DOHH2 (cell line): ENCODE measurements around the gene SLC19A1.

Experiments
- H3F3A ChIP-seq: fragments of 200-600 bp; sonication (generic), shearing (Covaris generic); 2 replicates; pipeline ENCODE4 v1.6.0; 2016; ENCODE audit warnings: antibody characterized with exemption, mild to moderate bottlenecking; ENCODE audit not compliant: control insufficient read depth, insufficient read depth
- H3K27ac ChIP-seq: fragments of 200-600 bp; sonication (generic); 2 replicates; pipeline ENCODE4 v1.5.1; 2014; ENCODE audit warnings: low read depth, mild to moderate bottlenecking, low read length, moderate library complexity
- H3K27me3 ChIP-seq: fragments of 200-600 bp; sonication (generic); 2 replicates; pipeline ENCODE4 v1.6.1; 2014; ENCODE audit warnings: mild to moderate bottlenecking, low read length, mixed read lengths; ENCODE audit not compliant: control insufficient read depth
- H3K36me3 ChIP-seq: fragments of 200-600 bp; sonication (generic); 2 replicates; pipeline ENCODE4 v1.6.1; 2014; ENCODE audit warnings: mild to moderate bottlenecking, low read length, moderate library complexity, mixed read lengths; ENCODE audit not compliant: control insufficient read depth
- H3K4me1 ChIP-seq: fragments of 200-600 bp; sonication (generic); 2 replicates; pipeline ENCODE4 v1.6.1; 2014; ENCODE audit warnings: mild to moderate bottlenecking, low read length, mixed read lengths; ENCODE audit not compliant: control insufficient read depth
- H3K4me2 ChIP-seq: fragments of 200-600 bp; sonication (generic); 2 replicates; pipeline ENCODE4 v1.6.0; 2014; ENCODE audit warnings: mild to moderate bottlenecking, low read length, moderate library complexity
- H3K4me3 ChIP-seq: fragments of 200-600 bp; sonication (generic); 2 replicates; pipeline ENCODE4 v1.5.1; 2014; ENCODE audit warnings: mild to moderate bottlenecking, low read length, mixed read lengths
- H3K79me2 ChIP-seq: fragments of 200-600 bp; sonication (generic); 2 replicates; pipeline ENCODE4 v1.6.1; 2014; ENCODE audit warnings: mild to moderate bottlenecking, low read length, mixed read lengths; ENCODE audit not compliant: control insufficient read depth
- H3K9me2 ChIP-seq: fragments of 200-600 bp; sonication (generic); replicated peaks from 2 replicates; pipeline ENCODE4 v1.6.1; 2014; ENCODE audit warnings: mild to moderate bottlenecking, low read length, mixed read lengths; ENCODE audit not compliant: control insufficient read depth
- H3K9me3 ChIP-seq: fragments of 200-600 bp; sonication (generic); 2 replicates; pipeline ENCODE4 v1.6.1; 2014; ENCODE audit warnings: antibody characterized with exemption, low read length, mixed read lengths; ENCODE audit not compliant: control insufficient read depth, insufficient read depth
- H4K20me1 ChIP-seq: fragments of 200-600 bp; sonication (generic); 2 replicates; pipeline ENCODE4 v1.6.0; 2014; ENCODE audit warnings: low read depth, mild to moderate bottlenecking, antibody characterized with exemption, low read length, moderate library complexity; ENCODE audit not compliant: control insufficient read depth, insufficient read depth
- EZH2phosphoT487 ChIP-seq: fragments of 200-600 bp; sonication (generic); IDR thresholded peaks from 2 replicates; pipeline ENCODE4 v1.6.1; 2017; ENCODE audit warnings: borderline replicate concordance, mild to moderate bottlenecking, antibody characterized with exemption, low read length, moderate library complexity, mixed read lengths
- TF ChIP-seq, protein P1 (sequence below): fragments of 200-600 bp; sonication (generic); IDR thresholded peaks from one replicate; pipeline ENCODE4 v1.5.1; 2014; ENCODE audit warnings: antibody characterized with exemption, mild to moderate bottlenecking, low read depth, low read length; ENCODE audit not compliant: poor library complexity, severe bottlenecking

Gene SLC19A1

DNA sequence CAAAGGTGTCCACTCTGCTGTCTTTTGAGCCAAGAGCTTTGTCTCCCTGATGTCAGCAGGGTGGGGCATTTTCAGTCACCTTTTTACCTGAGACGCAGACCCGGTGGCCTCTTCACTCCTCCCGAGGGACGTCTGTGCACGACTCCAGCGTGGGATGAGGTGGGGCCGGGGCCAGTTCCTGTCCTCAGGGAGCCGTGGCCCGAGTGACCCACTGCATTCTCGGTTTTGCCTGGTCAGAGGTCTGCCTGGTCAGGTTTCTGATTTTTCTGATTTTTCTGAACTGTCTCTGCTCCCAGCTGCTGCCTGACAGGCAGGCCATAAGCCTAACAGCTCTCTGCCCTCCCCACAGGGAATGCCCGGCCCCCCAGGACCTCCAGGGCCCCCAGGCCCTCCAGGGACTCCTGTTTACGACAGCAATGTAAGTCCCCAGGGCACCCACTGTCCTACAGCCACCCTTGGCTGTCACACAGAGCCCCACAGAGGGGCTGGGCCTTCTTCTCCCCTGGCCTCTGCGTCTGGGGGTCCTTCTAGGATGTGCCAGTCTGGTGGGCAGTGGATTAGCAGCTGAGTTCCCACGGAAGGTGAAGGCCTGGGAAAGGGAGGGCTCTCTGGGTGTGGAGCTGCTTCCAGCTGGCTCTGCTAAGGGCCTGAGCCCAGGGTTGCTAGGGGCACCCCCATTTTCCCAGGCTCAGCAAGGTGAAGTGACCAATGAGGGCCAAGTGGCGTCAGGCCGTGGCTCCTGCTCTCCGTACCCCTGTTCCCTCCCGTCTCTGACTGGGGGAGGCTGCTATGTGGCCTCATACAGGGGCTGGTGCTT is 45.9 kb downstream of the SLC19A1 start:
- H3K4me1 ChIP-seq, result no peaks in the 10 kb centered on the region
- no peaks in the 10 kb centered on the region; the same call in 1 of the 2 replicates for H3K9me3 ChIP-seq
- no peaks in the 10 kb centered on the region for H3K36me3 ChIP-seq
- no peaks in the 10 kb centered on the region for H4K20me1 ChIP-seq
- no peak overlapping the region for H3K27ac ChIP-seq
- no peaks in the 10 kb centered on the region for H3K79me2 ChIP-seq
- no peaks in the 10 kb centered on the region for H3K9me2 ChIP-seq
- no peak overlapping the region for H3K4me2 ChIP-seq
- no peak overlapping the region for H3K4me3 ChIP-seq
- TF ChIP-seq, protein P1, sequence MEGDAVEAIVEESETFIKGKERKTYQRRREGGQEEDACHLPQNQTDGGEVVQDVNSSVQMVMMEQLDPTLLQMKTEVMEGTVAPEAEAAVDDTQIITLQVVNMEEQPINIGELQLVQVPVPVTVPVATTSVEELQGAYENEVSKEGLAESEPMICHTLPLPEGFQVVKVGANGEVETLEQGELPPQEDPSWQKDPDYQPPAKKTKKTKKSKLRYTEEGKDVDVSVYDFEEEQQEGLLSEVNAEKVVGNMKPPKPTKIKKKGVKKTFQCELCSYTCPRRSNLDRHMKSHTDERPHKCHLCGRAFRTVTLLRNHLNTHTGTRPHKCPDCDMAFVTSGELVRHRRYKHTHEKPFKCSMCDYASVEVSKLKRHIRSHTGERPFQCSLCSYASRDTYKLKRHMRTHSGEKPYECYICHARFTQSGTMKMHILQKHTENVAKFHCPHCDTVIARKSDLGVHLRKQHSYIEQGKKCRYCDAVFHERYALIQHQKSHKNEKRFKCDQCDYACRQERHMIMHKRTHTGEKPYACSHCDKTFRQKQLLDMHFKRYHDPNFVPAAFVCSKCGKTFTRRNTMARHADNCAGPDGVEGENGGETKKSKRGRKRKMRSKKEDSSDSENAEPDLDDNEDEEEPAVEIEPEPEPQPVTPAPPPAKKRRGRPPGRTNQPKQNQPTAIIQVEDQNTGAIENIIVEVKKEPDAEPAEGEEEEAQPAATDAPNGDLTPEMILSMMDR, result no peak
- no peak for TF ChIP-seq EZH2phosphoT487
- H3F3A ChIP-seq, result no peaks in the 10 kb centered on the region
- no peaks in the 10 kb centered on the region for H3K27me3 ChIP-seq

DNA sequence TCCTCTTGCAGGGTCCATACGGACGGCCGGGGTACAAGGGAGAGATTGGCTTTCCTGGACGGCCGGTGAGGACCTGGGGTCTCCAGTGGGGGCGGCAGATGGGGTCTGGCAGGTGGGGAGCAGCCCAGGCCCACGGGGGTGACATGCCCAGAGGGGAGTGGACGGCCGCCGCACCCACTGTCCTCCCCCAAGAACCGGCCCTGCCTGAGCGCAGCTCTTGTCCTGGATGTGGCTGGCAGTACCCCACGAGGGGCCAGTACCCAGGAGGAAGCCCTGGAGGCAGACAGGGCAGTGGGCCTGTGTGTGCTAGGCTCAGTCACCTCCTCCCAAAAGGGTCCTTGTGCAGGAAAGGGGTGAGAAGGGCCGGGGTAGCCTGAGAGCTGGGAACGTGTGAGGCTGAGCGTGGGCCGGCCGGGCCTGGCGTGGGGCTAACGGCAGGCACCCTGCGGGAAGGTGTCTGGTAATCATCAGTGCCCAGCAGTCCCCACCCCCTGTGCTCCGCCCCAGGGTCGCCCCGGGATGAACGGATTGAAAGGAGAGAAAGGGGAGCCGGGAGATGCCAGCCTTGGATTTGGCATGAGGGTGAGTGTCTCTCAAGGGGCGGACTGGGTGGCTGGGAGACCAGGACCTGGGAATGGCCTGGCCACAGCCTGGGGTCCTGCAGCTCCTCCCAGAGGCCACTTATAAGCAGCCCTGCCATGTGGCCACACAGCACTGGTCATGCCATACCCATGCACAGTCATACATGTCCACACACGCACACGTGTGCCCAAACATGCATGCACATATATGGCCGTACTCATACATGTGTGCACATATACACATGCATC is 47.2 kb downstream of the SLC19A1 start:
- Histone ChIP-seq H3K4me2 (no peak overlapping the region), H3K27ac (no peak overlapping the region), H3K4me3 (no peak overlapping the region), H3K27me3 (no peaks in the 10 kb centered on the region), H3F3A (no peaks in the 10 kb centered on the region), H3K9me2 (no peaks in the 10 kb centered on the region), H3K4me1 (no peaks in the 10 kb centered on the region), H3K9me3 (no peaks in the 10 kb centered on the region; the same call in 1 of the 2 replicates), H3K36me3 (no peaks in the 10 kb centered on the region), H4K20me1 (no peaks in the 10 kb centered on the region), H3K79me2 (no peaks in the 10 kb centered on the region)
- no peak for TF ChIP-seq EZH2phosphoT487
- TF ChIP-seq, protein P1, result no peak

DNA sequence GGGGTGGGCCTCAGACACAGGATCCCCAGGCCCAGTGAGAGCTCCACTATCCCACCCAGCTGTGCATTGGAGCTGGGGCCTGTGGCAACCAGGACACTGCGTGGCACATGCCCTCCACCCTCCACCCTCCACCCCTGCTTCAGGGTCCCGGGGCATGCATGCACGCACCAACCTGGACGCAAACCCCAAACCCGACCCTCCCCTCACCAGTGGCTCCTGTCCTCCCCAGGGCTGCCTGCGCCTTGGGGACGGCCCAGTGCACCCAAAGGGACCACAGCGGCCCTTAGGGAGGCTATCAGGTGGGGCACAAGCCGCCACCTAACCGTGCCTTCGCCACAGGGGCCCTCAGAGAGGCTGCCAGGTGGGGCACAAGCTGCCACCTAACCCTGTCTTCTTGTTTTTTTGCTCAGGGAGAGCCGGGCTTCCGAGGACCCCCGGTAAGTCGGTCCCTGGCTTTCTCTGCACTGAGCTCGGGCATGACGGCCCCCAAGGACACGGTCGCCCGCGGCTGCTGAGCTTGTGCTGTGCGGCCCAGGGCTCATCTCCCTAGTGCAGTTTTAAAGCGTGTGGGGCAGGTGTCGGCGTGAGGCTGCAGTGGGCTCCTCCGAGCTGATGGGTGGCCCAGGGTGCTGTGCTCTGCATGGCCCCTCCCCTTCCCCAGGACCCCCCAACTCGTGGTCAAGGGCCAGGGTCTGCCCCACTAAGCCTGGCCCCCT is 47.9 kb downstream of the SLC19A1 start:
- Histone ChIP-seq H3K4me3 (no peak overlapping the region), H4K20me1 (no peaks in the 10 kb centered on the region), H3K79me2 (no peaks in the 10 kb centered on the region), H3K4me1 (no peaks in the 10 kb centered on the region), H3K27me3 (no peaks in the 10 kb centered on the region), H3K27ac (no peak overlapping the region), H3K9me3 (no peaks in the 10 kb centered on the region; the same call in 1 of the 2 replicates), H3K36me3 (no peaks in the 10 kb centered on the region), H3F3A (no peaks in the 10 kb centered on the region), H3K9me2 (no peaks in the 10 kb centered on the region), H3K4me2 (no peak overlapping the region)
- TF ChIP-seq, protein P1, result no peak
- no peak for TF ChIP-seq EZH2phosphoT487
